ENCODE measurements around the gene SMURF1.

- TF ChIP-seq CTCF (IDR thresholded peaks at IDR 0.05) (no peak), POLR2A (IDR thresholded peaks at IDR 0.05) (no peak)
Observed at GRCh38 chr7:98990356-98990755, 153.6 kb downstream of the SMURF1 start.

Measured in esophagus squamous epithelium (tissue), 4 donors.